Measurements from ENCODE around the gene BBX.

GRCh38 chr3:107555359-107555758 lies 32.6 kb downstream of the BBX start:
- TF ChIP-seq POLR2AphosphoS5 (IDR thresholded peaks at IDR 0.05; ENCODE audit: low read depth, low read length) (no peak), TAF1 (IDR thresholded peaks at IDR 0.05; ENCODE audit: borderline replicate concordance, insufficient read depth, low read length) (no peak), REST (IDR thresholded peaks at IDR 0.05; ENCODE audit: insufficient read depth in 1 of 2, low read depth in 2 of 2, low read length in 2 of 2) (no peak)

All from PFSK-1 (cell line).